Head of caudate nucleus (tissue), 42 donors: ENCODE results near the gene LRTM2.

Source experiments
- DNase-seq, 42 donors: peaks; one replicate each; pipeline versions ENCODE4 v3.0.0 to v3.0.0-alpha.2; 2020 to 2021; ENCODE audit warnings: mixed read lengths in 7 of 42
- intact Hi-C: fragments of 100-400 bp; cut with DNase I; formaldehyde crosslinking; loops from one replicate; pipeline ENCODE4 v1.15.0; 2022

Gene LRTM2

DNA sequence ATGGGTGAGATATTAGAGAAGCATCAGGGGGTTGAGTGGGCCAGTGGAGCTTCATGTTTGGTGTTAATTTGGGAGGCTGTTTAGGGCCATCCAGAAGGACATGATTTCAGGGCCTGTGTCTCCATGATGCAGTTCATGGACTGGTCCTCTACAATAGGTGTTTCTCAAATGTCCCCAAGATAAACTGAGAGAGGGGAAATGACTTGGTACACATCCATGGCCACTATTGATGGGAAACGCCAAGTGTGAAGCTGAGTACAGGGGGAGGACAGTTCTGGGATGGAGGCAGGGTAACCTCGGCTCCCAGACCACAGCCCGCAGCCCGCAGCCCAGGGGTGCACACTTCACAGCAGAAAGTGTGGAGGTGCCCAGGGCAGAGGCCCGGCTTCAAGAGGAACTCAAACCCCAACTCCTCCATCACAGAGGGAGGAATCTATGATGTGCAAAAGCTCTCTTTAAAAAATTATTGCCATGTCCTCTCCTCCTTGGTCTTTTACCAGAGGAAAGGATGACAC lies 64.8 kb downstream of the LRTM2 start:
- no peak for DNase-seq
- intact Hi-C loops = no loop called here

- DNase-seq = peak in 1 of 42 donors; percentile 18
- intact Hi-C loops = no loop called here
These were observed 65.4 kb downstream of the LRTM2 start for GRCh38 chr12:1885599-1886245.
